Suprapubic skin (tissue), 4 donors: ENCODE results near the gene NPHP4. TPM values are rescaled to one million over a fixed set of nuclear protein-coding genes. Genes with fewer than 3 reads are reported as not detected.

ENCODE experiments used
- DNase-seq, 2 donors: peaks; one replicate each; pipeline ENCODE4 v3.0.0-alpha.2; 2019; ENCODE audit warnings: low spot score in 2 of 2
- H3K27ac ChIP-seq: fragments of 200-600 bp; sonication (generic); one replicate; pipeline ENCODE4 v1.5.1; 2019
- H3K27me3 ChIP-seq: fragments of 200-600 bp; sonication (generic); one replicate; pipeline ENCODE4 v1.5.1; 2019
- H3K36me3 ChIP-seq: fragments of 200-600 bp; sonication (generic); one replicate; pipeline ENCODE4 v1.5.1; 2019
- H3K4me1 ChIP-seq: fragments of 200-600 bp; sonication (generic); one replicate; pipeline ENCODE4 v1.5.1; 2019
- H3K4me3 ChIP-seq: fragments of 200-600 bp; sonication (generic); one replicate; pipeline ENCODE4 v1.5.1; 2019; ENCODE audit warnings: mild to moderate bottlenecking
- H3K9me3 ChIP-seq: fragments of 200-600 bp; sonication (generic); one replicate; pipeline ENCODE4 v1.5.1; 2019
- CTCF ChIP-seq, 2 donors: fragments of 200-600 bp in 1 of 2; fragments of 450-650 bp in 1 of 2; sonication (generic) in 1 of 2; IDR thresholded peaks; one replicate each; pipeline ENCODE4 v1.5.1; 2016 to 2019; ENCODE audit warnings: antibody characterized with exemption in 2 of 2, mild to moderate bottlenecking in 1 of 2, moderate library complexity in 1 of 2
- EP300 ChIP-seq: sonication (generic); formaldehyde crosslinking; IDR thresholded peaks from one replicate; pipeline ENCODE4 v1.6.1; 2017; ENCODE audit warnings: antibody characterized with exemption
- POLR2A ChIP-seq, 2 donors: fragments of 450-650 bp; IDR thresholded peaks; one replicate each; pipeline ENCODE4 v1.6.1; 2017; ENCODE audit warnings: antibody characterized with exemption in 2 of 2, mild to moderate bottlenecking in 2 of 2, moderate library complexity in 2 of 2
- POLR2AphosphoS5 ChIP-seq, 3 donors: sonication (generic); formaldehyde crosslinking; IDR thresholded peaks; one replicate each; pipeline ENCODE4 v1.6.1; 2017; ENCODE audit warnings: antibody characterized with exemption in 3 of 3
- WGBS: methylation state at CpG from one replicate; pipeline ENCODE4 v1.1.5; 2018; 5-methylcytosine and 5-hydroxymethylcytosine counted together
- total RNA-seq, 4 donors: library from RNA; depleted of rRNA; stranded (reverse); fragments of >200 nt; gene quantifications; one replicate each; pipeline ENCODE4 v1.1.0, GENCODE V29; 2016

The NPHP4 gene
- total RNA-seq, 4 donors from 2014 or later: 26.3 to 33.7 (median 29.1) TPM

GRCh38 chr1:5849550-5849949 is 142.7 kb downstream of the NPHP4 start:
- no peaks in the 10 kb centered on the region for H3K9me3 ChIP-seq
- TF ChIP-seq POLR2A (IDR thresholded peaks at IDR 0.05) (no peak), POLR2AphosphoS5 (IDR thresholded peaks at IDR 0.05) (no peak), EP300 (no peak), CTCF (IDR thresholded peaks at IDR 0.05) (no peak)
- 84% methylated on average over 4 of the region's 4 CpGs for WGBS
- no peaks in the 10 kb centered on the region for H3K4me1 ChIP-seq
- no peak for DNase-seq
- no peak overlapping the region for H3K27ac ChIP-seq
- H3K27me3 ChIP-seq: peaks cover 38% of the 10 kb centered on the region
- H3K36me3 ChIP-seq: no peaks in the 10 kb centered on the region
- no peak overlapping the region for H3K4me3 ChIP-seq

DNA sequence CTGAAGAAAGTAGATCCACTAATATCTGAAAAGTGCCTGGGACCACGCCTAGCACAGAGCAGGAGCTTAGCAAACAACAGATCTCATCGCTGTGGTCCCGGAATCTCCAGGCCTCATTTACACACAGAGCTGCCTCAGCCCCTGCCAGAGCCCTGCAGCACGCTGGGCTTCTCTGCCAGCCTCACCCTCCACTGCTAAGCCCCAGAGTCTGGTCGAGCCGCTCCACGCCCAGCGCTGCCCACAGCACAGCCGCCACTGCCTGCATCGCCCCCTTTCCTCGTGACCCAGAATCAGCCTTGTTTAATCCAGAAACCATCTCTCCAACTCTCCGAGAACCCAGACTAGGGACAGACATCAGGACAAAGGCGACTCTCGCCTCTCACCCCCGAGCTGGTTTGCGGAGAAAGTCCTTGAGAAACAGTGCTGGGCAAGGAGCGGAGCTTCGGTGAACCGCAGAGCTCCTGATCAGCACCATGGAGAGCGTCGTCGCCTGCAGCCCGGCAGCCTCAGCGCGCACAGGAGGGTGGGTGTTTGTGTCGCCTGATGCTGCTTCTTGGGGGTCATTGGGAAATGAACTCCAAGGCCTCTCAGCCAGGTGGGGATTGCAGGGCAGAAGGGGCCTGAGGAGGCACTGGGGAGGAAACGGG is 145.1 kb downstream of the NPHP4 start:
- WGBS: 38% methylated on average over 26 of the region's 27 CpGs
- DNase-seq: no peak
- peaks cover 57% of the 10 kb centered on the region for H3K27me3 ChIP-seq

GRCh38 chr1:5845376-5845775 is 146.8 kb downstream of the NPHP4 start:
- H3K4me1 ChIP-seq: no peaks in the 10 kb centered on the region
- H3K27me3 ChIP-seq: peaks cover 54% of the 10 kb centered on the region
- DNase-seq: no peak
- TF ChIP-seq CTCF (IDR thresholded peaks at IDR 0.05): no peak
- no peak for TF ChIP-seq POLR2AphosphoS5 (IDR thresholded peaks at IDR 0.05)
- no peak for TF ChIP-seq POLR2A (IDR thresholded peaks at IDR 0.05)
- no peak for TF ChIP-seq EP300
- H3K4me3 ChIP-seq: no peak overlapping the region
- no peaks in the 10 kb centered on the region for H3K9me3 ChIP-seq
- no peak overlapping the region for H3K27ac ChIP-seq
- WGBS: 63% methylated on average over 2 of the region's 5 CpGs
- H3K36me3 ChIP-seq: no peaks in the 10 kb centered on the region

More for the DNA sequence above, 145.1 kb downstream of the NPHP4 start:
- Histone ChIP-seq H3K9me3 (no peaks in the 10 kb centered on the region), H3K4me1 (no peaks in the 10 kb centered on the region), H3K36me3 (no peaks in the 10 kb centered on the region), H3K4me3 (no peak overlapping the region), H3K27ac (no peak overlapping the region)
- TF ChIP-seq POLR2A (IDR thresholded peaks at IDR 0.05) (no peak), CTCF (IDR thresholded peaks at IDR 0.05) (no peak), EP300 (no peak), POLR2AphosphoS5 (IDR thresholded peaks at IDR 0.05) (no peak)

GRCh38 chr1:5844442-5844841 is 147.8 kb downstream of the NPHP4 start:
- Histone ChIP-seq H3K36me3 (no peaks in the 10 kb centered on the region), H3K27ac (no peak overlapping the region), H3K4me1 (no peaks in the 10 kb centered on the region), H3K9me3 (no peaks in the 10 kb centered on the region), H3K4me3 (no peak overlapping the region), H3K27me3 (peaks cover 54% of the 10 kb centered on the region)
- 72% methylated on average over 6 of the region's 14 CpGs for WGBS
- no peak for DNase-seq
- TF ChIP-seq POLR2A (IDR thresholded peaks at IDR 0.05): no peak
- TF ChIP-seq CTCF (IDR thresholded peaks at IDR 0.05): no peak
- TF ChIP-seq POLR2AphosphoS5 (IDR thresholded peaks at IDR 0.05): no peak
- TF ChIP-seq EP300: no peak

DNA sequence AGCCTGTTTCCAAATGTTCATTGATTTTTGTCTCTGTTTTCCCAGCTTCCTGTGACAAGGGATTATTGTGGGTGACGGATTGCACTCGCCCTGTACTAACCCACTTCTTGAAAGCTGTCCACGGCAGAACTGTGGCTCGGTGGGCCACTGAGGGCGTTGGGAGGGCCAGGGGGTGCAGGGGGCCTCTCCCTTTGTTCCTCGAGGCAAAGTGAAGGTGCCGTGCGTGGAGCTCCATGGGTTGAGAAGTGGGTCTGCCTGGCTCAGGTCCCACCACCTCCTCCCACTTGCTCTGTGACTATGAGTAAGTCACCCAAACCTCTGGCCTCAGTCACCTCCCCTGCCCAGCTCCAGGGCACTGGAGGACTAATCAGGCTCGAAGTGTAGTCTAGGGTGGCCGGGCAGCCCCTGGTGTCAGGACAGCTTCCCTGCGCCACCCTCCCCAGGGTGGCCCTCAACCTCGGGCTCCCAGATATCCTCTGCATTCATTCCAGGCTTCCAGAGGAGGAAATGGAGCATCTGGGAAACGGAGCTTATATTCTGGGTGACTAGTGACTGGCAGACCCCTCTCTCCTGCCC is 148.6 kb downstream of the NPHP4 start:
- Histone ChIP-seq H3K4me3 (no peak overlapping the region), H3K4me1 (no peaks in the 10 kb centered on the region), H3K9me3 (no peaks in the 10 kb centered on the region), H3K27ac (no peak overlapping the region), H3K36me3 (no peaks in the 10 kb centered on the region), H3K27me3 (peaks cover 51% of the 10 kb centered on the region)
- no peak for DNase-seq
- no peak for TF ChIP-seq CTCF (IDR thresholded peaks at IDR 0.05)
- no peak for TF ChIP-seq EP300
- TF ChIP-seq POLR2AphosphoS5 (IDR thresholded peaks at IDR 0.05): no peak
- no peak for TF ChIP-seq POLR2A (IDR thresholded peaks at IDR 0.05)
- WGBS: 65% methylated on average over 9 of the region's 13 CpGs
